ENCODE data around the gene RAD51B.

DNA sequence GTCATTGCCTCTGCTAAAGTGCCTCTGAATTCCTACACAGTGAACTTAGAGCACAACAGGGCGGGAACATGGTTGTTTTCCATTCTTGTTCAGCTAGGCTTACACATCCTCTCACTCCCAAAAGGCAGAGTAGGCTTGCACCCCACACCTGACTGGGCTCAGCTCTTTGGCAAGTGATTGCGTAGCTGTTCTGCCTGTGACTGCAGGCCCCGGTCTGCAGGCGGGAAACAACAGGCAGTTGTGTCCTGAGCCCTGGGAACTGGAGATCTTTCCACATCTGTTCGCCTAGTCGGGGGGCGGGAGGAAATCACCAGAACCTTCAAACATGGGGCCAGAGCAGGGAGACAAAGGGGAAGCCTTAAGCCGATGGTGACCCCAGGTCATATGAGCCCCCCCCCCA is 698.6 kb downstream of the RAD51B start:
- TF ChIP-seq, protein P1, sequence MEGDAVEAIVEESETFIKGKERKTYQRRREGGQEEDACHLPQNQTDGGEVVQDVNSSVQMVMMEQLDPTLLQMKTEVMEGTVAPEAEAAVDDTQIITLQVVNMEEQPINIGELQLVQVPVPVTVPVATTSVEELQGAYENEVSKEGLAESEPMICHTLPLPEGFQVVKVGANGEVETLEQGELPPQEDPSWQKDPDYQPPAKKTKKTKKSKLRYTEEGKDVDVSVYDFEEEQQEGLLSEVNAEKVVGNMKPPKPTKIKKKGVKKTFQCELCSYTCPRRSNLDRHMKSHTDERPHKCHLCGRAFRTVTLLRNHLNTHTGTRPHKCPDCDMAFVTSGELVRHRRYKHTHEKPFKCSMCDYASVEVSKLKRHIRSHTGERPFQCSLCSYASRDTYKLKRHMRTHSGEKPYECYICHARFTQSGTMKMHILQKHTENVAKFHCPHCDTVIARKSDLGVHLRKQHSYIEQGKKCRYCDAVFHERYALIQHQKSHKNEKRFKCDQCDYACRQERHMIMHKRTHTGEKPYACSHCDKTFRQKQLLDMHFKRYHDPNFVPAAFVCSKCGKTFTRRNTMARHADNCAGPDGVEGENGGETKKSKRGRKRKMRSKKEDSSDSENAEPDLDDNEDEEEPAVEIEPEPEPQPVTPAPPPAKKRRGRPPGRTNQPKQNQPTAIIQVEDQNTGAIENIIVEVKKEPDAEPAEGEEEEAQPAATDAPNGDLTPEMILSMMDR (conservative IDR thresholded peaks at IDR 0.05) = no peak
- TF ChIP-seq ZFX (IDR thresholded peaks at IDR 0.05) = no peak

Measured in C4-2B (cell line).